Keratinocyte (primary cell): ENCODE measurements around the gene HYAL3. TPM values are rescaled to one million over a fixed set of nuclear protein-coding genes. Genes with fewer than 3 reads are reported as not detected.

ENCODE experiments used
- DNase-seq: peaks from one replicate; pipeline ENCODE4 v3.0.0-alpha.2; 2011; ENCODE audit warnings: low read depth, missing footprints, low spot score
- FAIRE-seq: peaks from 2 replicates; lab custom pipeline; 2011; peaks lifted over from hg19 to GRCh38; lab: Jason Lieb, UNC
- H2AFZ ChIP-seq: 2 replicates; pipeline ENCODE4 v1.6.0; 2012; ENCODE audit warnings: low read length, control low read depth, inconsistent platforms; ENCODE audit not compliant: control insufficient read depth
- H3K27ac ChIP-seq: 2 replicates; pipeline ENCODE4 v1.5.1; 2011; ENCODE audit warnings: low read length; ENCODE audit not compliant: control insufficient read depth, insufficient read depth
- H3K27me3 ChIP-seq: 3 replicates; pipeline ENCODE4 v1.6.0; 2011; ENCODE audit warnings: low read length; ENCODE audit not compliant: control insufficient read depth, insufficient read depth; ENCODE audit errors: extremely low read depth
- H3K36me3 ChIP-seq, 2 experiments: 2 replicates in 1 of 2; 3 replicates in 1 of 2; pipeline ENCODE4 v1.5.1; 2011; ENCODE audit warnings: low read length in 2 of 2, mild to moderate bottlenecking in 1 of 2; ENCODE audit not compliant: control insufficient read depth in 2 of 2, insufficient read depth in 2 of 2; ENCODE audit errors: extremely low read depth in 1 of 2
- H3K4me1 ChIP-seq: 3 replicates; pipeline ENCODE4 v1.5.1; 2011; ENCODE audit warnings: low read length; ENCODE audit not compliant: control insufficient read depth, insufficient read depth; ENCODE audit errors: extremely low read depth
- H3K4me2 ChIP-seq: 3 replicates; pipeline ENCODE4 v1.6.0; 2011; ENCODE audit warnings: low read depth, low read length; ENCODE audit not compliant: control insufficient read depth, insufficient read depth; ENCODE audit errors: extremely low read depth
- H3K4me3 ChIP-seq, 3 experiments: fragments of 200-600 bp in 1 of 3; sonication (generic) in 1 of 3; 2 replicates in 2 of 3; 3 replicates in 1 of 3; pipeline ENCODE4 v1.5.1; 2011 to 2016; ENCODE audit warnings: low read length in 3 of 3, mild to moderate bottlenecking in 3 of 3, control low read depth in 2 of 3, inconsistent platforms in 1 of 3, low read depth in 1 of 3, mixed read lengths in 1 of 3, mixed run types in 1 of 3, moderate library complexity in 1 of 3; ENCODE audit not compliant: control insufficient read depth in 2 of 3, insufficient read depth in 2 of 3; ENCODE audit errors: extremely low read depth in 1 of 3
- H3K79me2 ChIP-seq: 2 replicates; pipeline ENCODE4 v1.6.0; 2012; ENCODE audit warnings: low read length; ENCODE audit not compliant: control insufficient read depth, insufficient read depth
- H3K9ac ChIP-seq: 3 replicates; pipeline ENCODE4 v1.6.0; 2011; ENCODE audit warnings: low read length; ENCODE audit not compliant: control insufficient read depth, insufficient read depth; ENCODE audit errors: extremely low read depth
- H3K9me1 ChIP-seq: 3 replicates; pipeline ENCODE4 v1.6.0; 2011; ENCODE audit warnings: low read length; ENCODE audit not compliant: control insufficient read depth, insufficient read depth; ENCODE audit errors: extremely low read depth
- H3K9me3 ChIP-seq: 2 replicates; pipeline ENCODE4 v1.5.1; 2012; ENCODE audit warnings: low read depth, low read length; ENCODE audit not compliant: control insufficient read depth
- H4K20me1 ChIP-seq: 3 replicates; pipeline ENCODE4 v1.6.0; 2011; ENCODE audit warnings: low read length; ENCODE audit not compliant: control insufficient read depth, insufficient read depth; ENCODE audit errors: extremely low read depth
- CTCF ChIP-seq, 3 experiments: IDR thresholded peaks in 1 of 3; conservative IDR thresholded peaks in 1 of 3; optimal IDR thresholded peaks in 1 of 3; 2 replicates in 2 of 3; 3 replicates in 1 of 3; pipeline versions ENCODE3 to v1.5.1; 2011; ENCODE audit warnings: low read length in 3 of 3, mild to moderate bottlenecking in 3 of 3, moderate library complexity in 2 of 3, control low read depth in 1 of 3, inconsistent platforms in 1 of 3; ENCODE audit not compliant: insufficient read depth in 2 of 3; ENCODE audit errors: extremely low read depth in 1 of 3
- EZH2 ChIP-seq: IDR thresholded peaks from one replicate; pipeline ENCODE4 v1.6.1; 2012; ENCODE audit warnings: inconsistent platforms, mild to moderate bottlenecking, low read length, moderate library complexity
- dilution Hi-C: fragments of 300-500 bp; cut with MboI; formaldehyde crosslinking; loops from one replicate; pipeline ENCODE4 v1.7.0; 2020; ENCODE audit warnings: low sequenced_read_pairs; ENCODE audit not compliant: extremely low pct_ligation_motif_present
- polyA plus RNA-seq, 5 experiments: library from polyadenylated mRNA; depleted of rRNA in 3 of 5; stranded (reverse) in 3 of 5; stranded (forward) in 1 of 5; unstranded in 1 of 5; fragments of >200 nt; gene quantifications; 1 replicate in 1 of 5; 2 replicates in 3 of 5; 3 replicates in 1 of 5; pipeline versions ENCODE4 v1.2.1 to v1.2.3, GENCODE V29; 2011 to 2012; ENCODE audit warnings: missing spikeins in 2 of 5, low read depth in 1 of 5, low replicate concordance in 1 of 5

Gene HYAL3
- polyA plus RNA-seq, 1 donor (not counting 4 experiments of a cell fraction or from before 2014, with no cell fraction given) = 6.6 TPM

GRCh38 chr3:50279255-50280016, 19.8 kb downstream of the HYAL3 start:
- Histone ChIP-seq H3K9me3 (no peaks in the 10 kb centered on the region), H3K4me3 (no peak overlapping the region), H3K27me3 (peaks cover 25% of the 10 kb centered on the region), H3K4me1 (no peaks in the 10 kb centered on the region), H3K9ac (no peak overlapping the region), H3K4me2 (no peak overlapping the region), H2AFZ (no peak overlapping the region), H3K36me3 (no peaks in the 10 kb centered on the region), H3K79me2 (no peaks in the 10 kb centered on the region), H4K20me1 (no peaks in the 10 kb centered on the region), H3K9me1 (no peaks in the 10 kb centered on the region), H3K27ac (no peak overlapping the region)
- FAIRE-seq (no peak), DNase-seq (no peak)
- dilution Hi-C loops = no loop called here
- no peak for TF ChIP-seq EZH2

- DNase-seq (no peak), FAIRE-seq (no peak)
- Histone ChIP-seq H3K9ac (no peak within 1 kb of the TSS), H3K27ac (no peak within 1 kb of the TSS), H4K20me1 (no peaks in the 10 kb centered on the region), H3K9me1 (no peaks in the 10 kb centered on the region), H3K4me1 (no peaks in the 10 kb centered on the region), H3K36me3 (no peaks in the 10 kb centered on the region), H3K27me3 (peaks cover 31% of the 10 kb centered on the region), H2AFZ (no peak within 1 kb of the TSS), H3K4me3 (no peak within 1 kb of the TSS), H3K4me2 (no peak within 1 kb of the TSS), H3K79me2 (no peaks in the 10 kb centered on the region), H3K9me3 (no peaks in the 10 kb centered on the region)
- TF ChIP-seq CTCF (optimal IDR thresholded peaks at IDR 0.05 in 1 of 3, IDR thresholded peaks at IDR 0.05 in 1 of 3, conservative IDR thresholded peaks at IDR 0.05 in 1 of 3; ENCODE audit: extremely low read depth in 1 of 3, insufficient read depth in 2 of 3, low read length in 3 of 3) = no peak
- TF ChIP-seq EZH2 = no peak
- dilution Hi-C loops = no loop called here
These were observed 20.4 kb downstream of the HYAL3 start, which contains the start of gene LSMEM2 for GRCh38 chr3:50278880-50279224. LSMEM2 (plus strand) TSS chr3:50279087; CDS start chr3:50279114, 27 bp downstream.
